Measurements from ENCODE around the gene OR8K3.

Gene OR8K3

GRCh38 chr11:56314844-56315243 is at the start of gene OR8K3:
Gene OR8K3, plus strand, starts transcription at chr11:56315144. Its CDS starts 3,163 bp downstream, at chr11:56318307.
- ATAC-seq = no peak

- ATAC-seq = no peak
These were observed 43.9 kb upstream of the OR8K3 start for GRCh38 chr11:56271092-56271491.

- ATAC-seq = no peak
These were observed 41.1 kb upstream of the OR8K3 start, which contains the start of gene OR5T1 for GRCh38 chr11:56273854-56274253. Gene OR5T1, plus strand, starts transcription at chr11:56274154. Its CDS starts 1,485 bp downstream, at chr11:56275639.

- no peak for ATAC-seq
These were observed 22.8 kb upstream of the OR8K3 start, which contains the start of gene OR8H1 for GRCh38 chr11:56292154-56292553. Gene OR8H1, minus strand, starts transcription at chr11:56292254. Its CDS starts 1,192 bp downstream, at chr11:56291062.

GRCh38 chr11:56296898-56297297 is 18.0 kb upstream of the OR8K3 start:
- ATAC-seq = no peak

- no peak for ATAC-seq
These were observed 7.1 kb upstream of the OR8K3 start for GRCh38 chr11:56307836-56308235.

- no peak for ATAC-seq
These were observed 17.0 kb downstream of the OR8K3 start for GRCh38 chr11:56331861-56332491.

- no peak for ATAC-seq
These were observed 18.2 kb downstream of the OR8K3 start for GRCh38 chr11:56333156-56333555.

GRCh38 chr11:56340289-56340688 is 25.3 kb downstream of the OR8K3 start:
- no peak for ATAC-seq

GRCh38 chr11:56345739-56346138 is 30.8 kb downstream of the OR8K3 start, which contains the start of gene OR8K1:
Gene OR8K1, plus strand, starts transcription at chr11:56346039. Its CDS starts 0 bp downstream, at chr11:56346039.
- ATAC-seq = no peak

GRCh38 chr11:56353991-56354390 is 39.0 kb downstream of the OR8K3 start, which contains the start of gene OR8J1:
Gene OR8J1, plus strand, starts transcription at chr11:56354291. Its CDS starts 5,956 bp downstream, at chr11:56360247.
- no peak for ATAC-seq
